Measurements from ENCODE around the gene RIF1.

Gene RIF1

DNA sequence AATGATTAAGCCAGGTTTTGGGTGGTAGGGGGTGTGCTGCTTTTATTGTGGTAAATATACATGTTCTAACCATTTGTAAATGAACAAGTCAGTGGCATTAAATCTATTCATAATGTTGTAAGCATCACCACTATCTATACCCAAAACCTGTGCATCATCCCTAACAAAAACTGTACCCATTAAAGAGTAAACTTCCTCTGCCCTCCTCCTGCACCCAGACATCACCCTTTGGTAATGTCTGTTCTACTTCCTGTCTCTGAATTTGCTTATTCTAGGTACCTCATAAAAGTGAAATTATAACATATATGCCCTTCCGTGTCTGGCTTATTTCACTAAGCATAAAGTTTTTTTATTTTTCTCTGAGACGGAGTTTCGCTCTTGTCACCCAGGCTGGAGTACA is 14.1 kb downstream of the RIF1 start:
- H3K36me3 ChIP-seq (ENCODE audit: insufficient read depth, low read length) = peaks cover 35% of the 10 kb centered on the region
- H3K9me3 ChIP-seq (ENCODE audit: low read length) = no peaks in the 10 kb centered on the region
- no peak overlapping the region for H3K4me3 ChIP-seq (ENCODE audit: low read depth in 1 of 2, low read length in 2 of 2)
- H3K27ac ChIP-seq (ENCODE audit: low read depth, low read length) = no peak overlapping the region
- H3K4me1 ChIP-seq (ENCODE audit: insufficient read depth, low read length) = no peaks in the 10 kb centered on the region
- H3K27me3 ChIP-seq (ENCODE audit: control insufficient read depth in 1 of 2, insufficient read depth in 2 of 2, low read length in 2 of 2) = no peaks in the 10 kb centered on the region
- H3K9ac ChIP-seq (ENCODE audit: low read length) = no peak overlapping the region

- no peaks in the 10 kb centered on the region for H3K27me3 ChIP-seq (ENCODE audit: control insufficient read depth in 1 of 2, insufficient read depth in 2 of 2, low read length in 2 of 2)
- no peaks in the 10 kb centered on the region for H3K4me1 ChIP-seq (ENCODE audit: insufficient read depth, low read length)
- H3K9ac ChIP-seq (ENCODE audit: low read length) = no peak overlapping the region
- H3K27ac ChIP-seq (ENCODE audit: low read depth, low read length) = no peak overlapping the region
- peaks cover 56% of the 10 kb centered on the region for H3K36me3 ChIP-seq (ENCODE audit: insufficient read depth, low read length)
- no peaks in the 10 kb centered on the region for H3K9me3 ChIP-seq (ENCODE audit: low read length)
- H3K4me3 ChIP-seq (ENCODE audit: low read depth in 1 of 2, low read length in 2 of 2) = no peak overlapping the region
Observed at GRCh38 chr2:151437630-151438029, 27.9 kb downstream of the RIF1 start.

DNA sequence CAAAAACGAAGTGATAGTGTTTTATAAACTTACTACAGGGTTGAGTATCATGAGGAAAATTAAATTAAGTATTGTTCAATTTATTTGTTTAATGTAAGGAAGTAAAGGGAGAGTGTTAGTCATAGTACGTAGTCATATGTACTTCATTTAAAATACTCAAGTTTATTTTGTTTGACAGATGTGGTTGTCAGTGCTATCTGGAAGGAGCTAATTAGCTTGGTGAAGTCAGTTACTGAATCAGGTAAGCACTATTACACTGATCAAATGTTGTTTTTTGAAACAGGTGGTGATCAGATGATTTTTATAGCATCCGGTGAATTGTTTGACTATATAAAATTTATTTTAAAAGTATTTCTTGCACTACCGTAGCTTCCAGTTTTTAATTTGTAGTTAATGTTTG is 28.8 kb downstream of the RIF1 start:
- no peak overlapping the region for H3K27ac ChIP-seq (ENCODE audit: low read depth, low read length)
- no peaks in the 10 kb centered on the region for H3K27me3 ChIP-seq (ENCODE audit: control insufficient read depth in 1 of 2, insufficient read depth in 2 of 2, low read length in 2 of 2)
- H3K9me3 ChIP-seq (ENCODE audit: low read length) = no peaks in the 10 kb centered on the region
- H3K36me3 ChIP-seq (ENCODE audit: insufficient read depth, low read length) = peaks cover 55% of the 10 kb centered on the region
- no peak overlapping the region for H3K9ac ChIP-seq (ENCODE audit: low read length)
- H3K4me3 ChIP-seq (ENCODE audit: low read depth in 1 of 2, low read length in 2 of 2) = no peak overlapping the region
- no peaks in the 10 kb centered on the region for H3K4me1 ChIP-seq (ENCODE audit: insufficient read depth, low read length)

DNA sequence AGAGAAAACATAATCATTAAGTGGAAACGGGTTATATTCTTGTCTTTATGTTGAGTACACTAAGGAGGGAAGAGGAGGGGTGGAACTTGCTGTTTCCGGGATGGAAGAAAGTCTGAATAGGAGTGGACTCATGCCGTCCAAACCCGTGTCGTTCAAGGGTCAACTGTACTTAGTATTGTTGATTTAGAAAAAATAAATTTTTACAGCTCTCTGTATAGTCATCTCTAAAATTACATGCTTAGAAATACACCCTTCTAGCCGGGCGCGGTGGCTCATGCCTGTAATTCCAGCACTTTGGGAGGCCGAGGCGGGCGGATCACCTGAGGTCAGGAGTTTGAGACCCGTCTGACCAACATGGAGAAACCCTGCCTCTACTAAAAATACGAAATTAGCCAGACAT is 29.4 kb downstream of the RIF1 start:
- Histone ChIP-seq H3K4me1 (ENCODE audit: insufficient read depth, low read length) (no peaks in the 10 kb centered on the region), H3K9ac (ENCODE audit: low read length) (no peak overlapping the region), H3K9me3 (ENCODE audit: low read length) (no peaks in the 10 kb centered on the region), H3K27me3 (ENCODE audit: control insufficient read depth in 1 of 2, insufficient read depth in 2 of 2, low read length in 2 of 2) (no peaks in the 10 kb centered on the region), H3K4me3 (ENCODE audit: low read depth in 1 of 2, low read length in 2 of 2) (no peak overlapping the region), H3K36me3 (ENCODE audit: insufficient read depth, low read length) (peaks cover 52% of the 10 kb centered on the region), H3K27ac (ENCODE audit: low read depth, low read length) (no peak overlapping the region)

GRCh38 chr2:151459358-151459757 is 49.7 kb downstream of the RIF1 start:
- H3K9me3 ChIP-seq (ENCODE audit: low read length) = no peaks in the 10 kb centered on the region
- H3K4me1 ChIP-seq (ENCODE audit: insufficient read depth, low read length) = no peaks in the 10 kb centered on the region
- no peak overlapping the region for H3K4me3 ChIP-seq (ENCODE audit: low read depth in 1 of 2, low read length in 2 of 2)
- peaks cover 27% of the 10 kb centered on the region for H3K36me3 ChIP-seq (ENCODE audit: insufficient read depth, low read length)
- no peak overlapping the region for H3K27ac ChIP-seq (ENCODE audit: low read depth, low read length)
- no peak overlapping the region for H3K9ac ChIP-seq (ENCODE audit: low read length)
- no peaks in the 10 kb centered on the region for H3K27me3 ChIP-seq (ENCODE audit: control insufficient read depth in 1 of 2, insufficient read depth in 2 of 2, low read length in 2 of 2)

DNA sequence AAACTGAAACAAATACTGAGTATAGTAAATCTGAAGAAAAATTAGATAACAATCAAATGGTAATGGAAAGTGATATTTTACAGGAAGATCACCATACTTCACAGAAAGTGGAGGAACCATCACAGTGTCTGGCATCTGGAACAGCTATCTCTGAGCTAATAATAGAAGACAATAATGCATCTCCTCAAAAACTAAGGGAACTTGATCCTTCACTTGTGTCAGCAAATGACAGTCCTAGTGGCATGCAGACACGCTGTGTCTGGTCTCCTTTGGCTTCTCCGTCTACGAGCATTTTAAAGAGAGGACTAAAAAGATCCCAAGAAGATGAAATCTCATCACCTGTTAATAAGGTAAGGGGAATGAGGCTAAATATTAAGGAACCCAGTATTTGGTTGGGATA is 56.1 kb downstream of the RIF1 start:
- no peaks in the 10 kb centered on the region for H3K9me3 ChIP-seq (ENCODE audit: low read length)
- H3K4me1 ChIP-seq (ENCODE audit: insufficient read depth, low read length) = no peaks in the 10 kb centered on the region
- no peak overlapping the region for H3K9ac ChIP-seq (ENCODE audit: low read length)
- no peak overlapping the region for H3K4me3 ChIP-seq (ENCODE audit: low read depth in 1 of 2, low read length in 2 of 2)
- H3K27me3 ChIP-seq (ENCODE audit: control insufficient read depth in 1 of 2, insufficient read depth in 2 of 2, low read length in 2 of 2) = no peaks in the 10 kb centered on the region
- H3K36me3 ChIP-seq (ENCODE audit: insufficient read depth, low read length) = peaks cover 60% of the 10 kb centered on the region
- no peak overlapping the region for H3K27ac ChIP-seq (ENCODE audit: low read depth, low read length)

GRCh38 chr2:151470556-151470955 is 60.9 kb downstream of the RIF1 start:
- peaks cover 57% of the 10 kb centered on the region for H3K36me3 ChIP-seq (ENCODE audit: insufficient read depth, low read length)
- no peak overlapping the region for H3K27ac ChIP-seq (ENCODE audit: low read depth, low read length)

GRCh38 chr2:151472966-151473365 is 63.3 kb downstream of the RIF1 start:
- Histone ChIP-seq H3K27ac (ENCODE audit: low read depth, low read length) (no peak overlapping the region), H3K9me3 (ENCODE audit: low read length) (no peaks in the 10 kb centered on the region), H3K4me3 (ENCODE audit: low read depth in 1 of 2, low read length in 2 of 2) (no peak overlapping the region), H3K9ac (ENCODE audit: low read length) (no peak overlapping the region), H3K27me3 (ENCODE audit: control insufficient read depth in 1 of 2, insufficient read depth in 2 of 2, low read length in 2 of 2) (no peaks in the 10 kb centered on the region), H3K36me3 (ENCODE audit: insufficient read depth, low read length) (peaks cover 46% of the 10 kb centered on the region), H3K4me1 (ENCODE audit: insufficient read depth, low read length) (no peaks in the 10 kb centered on the region)

More at GRCh38 chr2:151470556-151470955, 60.9 kb downstream of the RIF1 start:
- Histone ChIP-seq H3K9ac (ENCODE audit: low read length) (no peak overlapping the region), H3K4me1 (ENCODE audit: insufficient read depth, low read length) (no peaks in the 10 kb centered on the region), H3K9me3 (ENCODE audit: low read length) (no peaks in the 10 kb centered on the region), H3K27me3 (ENCODE audit: control insufficient read depth in 1 of 2, insufficient read depth in 2 of 2, low read length in 2 of 2) (no peaks in the 10 kb centered on the region), H3K4me3 (ENCODE audit: low read depth in 1 of 2, low read length in 2 of 2) (no peak overlapping the region)

GRCh38 chr2:151475071-151475470 is 65.4 kb downstream of the RIF1 start:
- no peaks in the 10 kb centered on the region for H3K9me3 ChIP-seq (ENCODE audit: low read length)
- no peaks in the 10 kb centered on the region for H3K27me3 ChIP-seq (ENCODE audit: control insufficient read depth in 1 of 2, insufficient read depth in 2 of 2, low read length in 2 of 2)
- no peaks in the 10 kb centered on the region for H3K4me1 ChIP-seq (ENCODE audit: insufficient read depth, low read length)
- H3K4me3 ChIP-seq (ENCODE audit: low read depth in 1 of 2, low read length in 2 of 2) = no peak overlapping the region
- no peak overlapping the region for H3K27ac ChIP-seq (ENCODE audit: low read depth, low read length)
- no peak overlapping the region for H3K9ac ChIP-seq (ENCODE audit: low read length)
- peaks cover 25% of the 10 kb centered on the region for H3K36me3 ChIP-seq (ENCODE audit: insufficient read depth, low read length)

DNA sequence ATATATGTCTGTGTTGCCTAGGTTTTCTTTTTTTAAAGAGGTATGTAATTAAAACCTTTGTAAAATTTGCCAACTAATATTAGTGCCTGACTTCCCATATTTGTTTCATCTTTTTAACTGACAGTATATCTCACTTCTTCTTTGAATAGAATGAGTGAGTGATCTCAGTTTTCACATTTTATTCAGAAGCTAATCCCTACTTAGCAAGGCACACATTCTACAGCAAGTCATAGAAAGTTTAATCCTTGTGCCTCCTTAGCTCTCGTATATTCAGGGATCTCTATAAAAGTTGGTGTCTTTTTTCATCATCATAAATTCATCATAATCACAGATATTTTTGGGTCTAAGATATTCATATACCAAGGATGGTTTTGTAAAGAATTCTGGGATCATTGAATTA is 66.6 kb downstream of the RIF1 start:
- Histone ChIP-seq H3K36me3 (ENCODE audit: insufficient read depth, low read length) (peaks cover 16% of the 10 kb centered on the region), H3K27me3 (ENCODE audit: control insufficient read depth in 1 of 2, insufficient read depth in 2 of 2, low read length in 2 of 2) (no peaks in the 10 kb centered on the region), H3K4me1 (ENCODE audit: insufficient read depth, low read length) (no peaks in the 10 kb centered on the region)

DNA sequence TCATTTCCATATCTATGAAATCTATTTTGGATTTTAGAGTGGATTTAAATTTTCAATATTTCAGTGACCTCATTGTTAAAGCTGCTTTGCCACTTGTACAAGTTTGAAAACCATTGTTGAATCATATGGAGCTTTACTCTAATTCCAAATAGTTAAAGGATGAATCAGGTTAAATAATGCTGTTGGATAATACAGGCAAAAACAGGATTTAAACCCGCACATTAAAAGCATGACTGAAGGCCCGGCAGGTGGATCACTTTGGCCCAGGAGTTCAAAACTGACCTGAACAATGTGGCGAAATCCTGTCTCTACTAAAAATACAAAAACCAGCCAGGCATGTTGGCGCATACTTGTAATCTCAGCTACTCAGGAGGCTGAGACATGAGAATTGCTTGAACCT is 68.3 kb downstream of the RIF1 start:
- no peak overlapping the region for H3K9ac ChIP-seq (ENCODE audit: low read length)
- no peaks in the 10 kb centered on the region for H3K27me3 ChIP-seq (ENCODE audit: control insufficient read depth in 1 of 2, insufficient read depth in 2 of 2, low read length in 2 of 2)
- H3K4me1 ChIP-seq (ENCODE audit: insufficient read depth, low read length) = no peaks in the 10 kb centered on the region
- H3K4me3 ChIP-seq (ENCODE audit: low read depth in 1 of 2, low read length in 2 of 2) = no peak overlapping the region
- no peaks in the 10 kb centered on the region for H3K9me3 ChIP-seq (ENCODE audit: low read length)
- peaks cover 16% of the 10 kb centered on the region for H3K36me3 ChIP-seq (ENCODE audit: insufficient read depth, low read length)
- H3K27ac ChIP-seq (ENCODE audit: low read depth, low read length) = no peak overlapping the region

More for the DNA sequence above, 66.6 kb downstream of the RIF1 start:
- H3K9ac ChIP-seq (ENCODE audit: low read length) = no peak overlapping the region
- H3K27ac ChIP-seq (ENCODE audit: low read depth, low read length) = no peak overlapping the region
- no peak overlapping the region for H3K4me3 ChIP-seq (ENCODE audit: low read depth in 1 of 2, low read length in 2 of 2)
- H3K9me3 ChIP-seq (ENCODE audit: low read length) = no peaks in the 10 kb centered on the region

- H3K36me3 ChIP-seq (ENCODE audit: insufficient read depth, low read length) = peaks cover 5% of the 10 kb centered on the region
- H3K4me3 ChIP-seq (ENCODE audit: low read depth in 1 of 2, low read length in 2 of 2) = no peak overlapping the region
- H3K9ac ChIP-seq (ENCODE audit: low read length) = no peak overlapping the region
- H3K4me1 ChIP-seq (ENCODE audit: insufficient read depth, low read length) = no peaks in the 10 kb centered on the region
- no peaks in the 10 kb centered on the region for H3K9me3 ChIP-seq (ENCODE audit: low read length)
- H3K27ac ChIP-seq (ENCODE audit: low read depth, low read length) = no peak overlapping the region
- H3K27me3 ChIP-seq (ENCODE audit: control insufficient read depth in 1 of 2, insufficient read depth in 2 of 2, low read length in 2 of 2) = no peaks in the 10 kb centered on the region
Observed at GRCh38 chr2:151481744-151482143, 72.0 kb downstream of the RIF1 start.

Data from muscle layer of colon (tissue), 2 donors.